Endometrium (tissue), 2 donors: ENCODE data around the gene ZNF692.

Experiments
- FAIRE-seq: peaks from 2 replicates; lab custom pipeline; 2012; peaks lifted over from hg19 to GRCh38; lab: Jason Lieb, UNC
- donor health status: control.
- donor health status: control.

Gene ZNF692

GRCh38 chr1:248824301-248824700 is 34.6 kb downstream of the ZNF692 start:
- no peak for FAIRE-seq

GRCh38 chr1:248823517-248824001 is 35.3 kb downstream of the ZNF692 start:
- FAIRE-seq: no peak

- FAIRE-seq: no peak
These were observed 36.5 kb downstream of the ZNF692 start for GRCh38 chr1:248822148-248823032.

- no peak for FAIRE-seq
These were observed 37.2 kb downstream of the ZNF692 start for GRCh38 chr1:248821641-248822040.

GRCh38 chr1:248821101-248821500 is 37.8 kb downstream of the ZNF692 start:
- no peak for FAIRE-seq

- FAIRE-seq: no peak
These were observed 38.8 kb downstream of the ZNF692 start for GRCh38 chr1:248820041-248820585.

GRCh38 chr1:248818505-248819374 is 40.1 kb downstream of the ZNF692 start:
- no peak for FAIRE-seq

GRCh38 chr1:248817065-248817464 is 41.8 kb downstream of the ZNF692 start:
- FAIRE-seq: no peak

GRCh38 chr1:248816042-248816851 is 42.6 kb downstream of the ZNF692 start:
- no peak for FAIRE-seq

- FAIRE-seq: no peak
These were observed 43.4 kb downstream of the ZNF692 start for GRCh38 chr1:248815407-248816034.

GRCh38 chr1:248814351-248814750 is 44.5 kb downstream of the ZNF692 start:
- no peak for FAIRE-seq

GRCh38 chr1:248813546-248813945 is 45.3 kb downstream of the ZNF692 start:
- FAIRE-seq: no peak

- FAIRE-seq: no peak
These were observed 46.0 kb downstream of the ZNF692 start for GRCh38 chr1:248812736-248813425.

- no peak for FAIRE-seq
These were observed 47.1 kb downstream of the ZNF692 start for GRCh38 chr1:248811514-248812490.

- FAIRE-seq: no peak
These were observed 48.0 kb downstream of the ZNF692 start for GRCh38 chr1:248810727-248811513.

- no peak for FAIRE-seq
These were observed 48.7 kb downstream of the ZNF692 start for GRCh38 chr1:248810000-248810726.

GRCh38 chr1:248808876-248809275 is 50.0 kb downstream of the ZNF692 start:
- FAIRE-seq: no peak
